ENCODE data around the gene BCL7C.
"Not testable (repeated sequence)": the region's sequence is repeated elsewhere in the genome, so short reads cannot be mapped to it uniquely, and the experiment has no call there.

Gene BCL7C

DNA sequence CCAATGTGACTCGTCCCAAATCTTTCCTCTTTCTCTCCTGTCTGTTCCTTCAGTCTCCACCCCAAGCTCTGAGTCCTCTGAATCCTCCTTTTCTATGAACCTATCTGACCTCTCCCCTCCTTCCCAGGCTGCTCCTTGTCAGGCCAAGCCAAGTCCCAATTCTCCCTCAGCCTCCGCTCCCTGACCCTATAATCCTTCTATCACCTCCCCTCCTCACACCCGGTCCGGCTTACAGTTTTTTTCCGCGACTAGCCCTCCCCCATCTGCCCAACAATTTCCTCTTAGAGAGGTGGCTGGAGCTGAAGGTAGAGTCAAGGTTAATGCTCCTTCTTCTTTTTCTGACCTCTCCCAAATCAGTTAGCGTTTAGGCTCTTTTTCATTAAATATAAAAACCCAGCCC lies 33.1 kb downstream of the BCL7C start:
- DNase-seq: not testable (repeated sequence)

DNA sequence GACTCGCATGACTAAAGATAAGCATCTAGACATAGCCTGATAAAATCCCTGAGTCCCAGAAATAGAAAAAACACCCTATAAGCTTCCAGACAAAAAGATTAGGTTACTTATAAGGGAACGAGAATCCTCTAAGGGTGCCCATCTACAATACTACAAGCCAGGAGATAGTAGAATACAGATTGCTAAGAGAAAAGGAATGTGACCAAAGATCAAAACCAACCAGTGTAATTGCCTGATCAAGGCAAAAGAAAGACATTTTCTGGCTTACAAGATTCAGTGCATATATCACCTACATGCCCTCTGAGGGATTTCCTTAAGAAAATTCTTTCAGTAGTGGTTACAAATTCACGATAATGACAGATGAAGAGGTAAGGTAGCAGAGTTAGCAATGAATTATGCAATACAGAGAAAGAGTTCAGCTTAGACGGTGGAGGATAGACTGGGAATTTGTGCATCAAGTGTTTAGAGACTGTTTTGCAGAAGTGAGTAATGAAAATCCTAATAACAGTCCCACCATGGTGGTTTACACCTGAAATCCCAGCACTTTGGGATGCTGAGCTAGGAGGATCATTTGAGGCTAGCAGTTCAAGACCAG lies 35.0 kb downstream of the BCL7C start:
- no peak for DNase-seq

DNA sequence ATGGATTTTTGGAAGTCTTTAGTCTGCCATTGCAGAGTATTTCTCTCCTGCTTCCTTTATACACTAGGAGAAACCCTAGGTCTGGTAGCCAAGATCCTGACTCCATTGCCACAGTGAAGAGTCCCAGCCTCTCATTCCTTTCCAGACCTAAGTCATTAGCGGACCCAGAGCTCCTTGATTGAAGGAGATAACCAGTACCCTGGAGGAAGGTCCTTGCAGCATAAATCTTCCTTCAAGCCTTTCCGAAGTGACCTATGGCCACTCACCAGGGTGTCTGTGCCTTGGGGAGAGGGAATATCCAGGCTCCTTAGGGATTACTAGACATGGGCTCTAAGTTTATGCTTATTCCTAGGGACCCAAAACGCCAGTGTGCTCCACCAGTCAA lies 35.8 kb downstream of the BCL7C start:
- no peak for DNase-seq

DNA sequence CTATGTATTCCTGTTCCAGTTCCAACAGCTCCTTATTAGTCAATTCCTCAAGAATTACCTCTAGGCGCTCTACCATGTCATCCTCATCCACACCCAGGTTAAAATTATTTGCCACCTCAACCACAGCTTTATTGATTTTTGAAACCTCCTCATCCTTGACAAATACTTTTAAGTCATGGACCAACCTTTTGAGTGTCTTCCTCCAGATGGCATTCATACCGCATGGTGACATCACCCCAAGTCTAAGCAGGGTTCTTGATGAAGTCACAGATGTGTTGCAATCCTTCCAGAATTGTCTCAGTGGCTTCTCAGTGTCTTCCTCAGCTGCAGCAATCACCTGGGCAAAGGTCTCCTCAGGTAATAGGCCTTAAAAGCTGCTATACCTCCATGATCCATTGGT lies 40.1 kb downstream of the BCL7C start:
- DNase-seq: no peak

DNA sequence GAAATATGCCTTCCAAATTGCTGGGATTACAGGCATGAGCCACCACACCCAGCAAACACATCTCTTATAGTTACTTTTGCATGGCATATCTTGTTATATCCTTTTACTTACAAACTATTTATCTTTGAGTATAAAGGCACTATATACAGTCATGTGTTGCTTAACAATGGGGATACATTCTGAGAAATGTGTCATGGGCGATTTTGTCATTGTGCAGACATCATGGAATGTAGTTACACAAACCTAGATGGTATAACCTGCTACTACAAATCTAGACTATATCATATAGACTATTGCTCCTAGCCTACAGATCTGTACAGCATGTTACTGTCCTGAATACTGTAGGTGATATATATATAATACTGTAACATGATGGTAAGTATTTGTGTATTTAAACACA lies 43.6 kb downstream of the BCL7C start:
- no peak for DNase-seq

DNA sequence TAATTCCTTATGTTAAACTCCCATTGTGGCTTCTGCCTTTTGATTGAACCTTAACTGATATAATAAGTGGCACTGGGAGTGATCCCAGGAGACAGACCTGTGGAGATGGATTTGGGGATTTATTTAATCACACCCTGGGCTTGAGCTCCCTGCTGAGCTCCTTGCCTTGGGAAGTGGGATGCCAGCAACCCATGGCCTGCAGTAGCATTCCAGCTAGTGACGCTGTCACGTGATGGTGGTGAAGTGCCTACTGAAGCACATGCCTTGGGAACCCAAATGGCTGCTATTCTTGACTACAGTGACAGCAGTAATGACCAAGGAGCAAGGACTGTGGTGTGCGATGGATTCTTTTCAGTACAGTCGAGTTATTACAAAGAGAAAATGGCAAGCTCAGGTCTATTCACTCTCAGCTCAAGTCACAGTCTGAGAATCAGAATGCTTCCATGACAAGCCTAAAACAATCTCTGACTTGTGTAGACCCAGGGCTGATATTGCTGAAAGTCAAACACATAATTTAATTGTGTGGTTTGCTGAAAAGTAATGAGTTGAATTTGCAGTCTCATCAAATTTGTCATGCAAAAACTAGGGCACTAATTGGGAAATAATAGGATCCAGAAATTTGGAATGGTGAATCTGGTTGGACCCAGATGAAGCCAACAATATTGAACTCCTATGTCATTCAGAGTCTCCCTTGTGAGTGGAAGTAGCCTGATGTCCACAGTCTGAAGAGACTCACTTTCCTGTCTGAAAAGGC lies 47.1 kb downstream of the BCL7C start:
- no peak for DNase-seq

DNA sequence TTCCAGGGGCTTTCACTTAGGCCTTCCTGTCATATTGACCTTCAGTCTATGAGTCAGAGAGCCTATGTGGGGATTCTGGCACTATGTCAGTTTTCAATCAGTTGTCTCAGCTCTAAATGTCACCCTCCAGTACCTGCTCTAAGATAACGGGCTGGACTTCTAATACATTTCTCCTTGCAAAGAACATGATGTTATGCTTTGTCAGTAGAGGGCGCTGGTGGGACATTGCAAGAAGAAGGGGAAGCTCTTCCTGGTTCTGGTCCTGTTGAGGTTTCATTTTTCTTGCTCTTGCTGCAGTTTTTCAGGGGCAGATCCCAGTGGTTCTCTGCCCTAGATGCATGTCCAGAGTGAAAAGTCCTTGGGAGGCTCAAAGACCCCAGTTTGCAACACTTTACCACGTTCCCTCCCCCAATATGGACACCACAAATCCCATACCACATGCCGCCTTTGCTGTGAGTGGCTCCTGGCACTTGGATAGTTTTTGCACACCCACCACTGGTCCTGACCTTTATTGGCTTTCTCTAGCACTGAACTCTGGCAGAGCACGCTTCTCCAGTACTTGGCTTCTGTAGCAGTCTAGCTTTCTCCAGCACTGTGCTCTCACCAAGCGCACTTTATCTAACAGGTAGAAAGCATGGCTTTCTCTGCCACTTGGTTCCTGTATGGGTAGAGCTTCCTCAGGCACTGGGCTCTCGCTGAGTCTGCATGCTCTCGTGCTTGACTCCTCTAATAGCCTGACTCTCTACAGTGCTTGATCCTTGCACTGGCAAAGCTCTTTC lies 49.0 kb downstream of the BCL7C start:
- peak; percentile 73 to 92 for DNase-seq

DNA sequence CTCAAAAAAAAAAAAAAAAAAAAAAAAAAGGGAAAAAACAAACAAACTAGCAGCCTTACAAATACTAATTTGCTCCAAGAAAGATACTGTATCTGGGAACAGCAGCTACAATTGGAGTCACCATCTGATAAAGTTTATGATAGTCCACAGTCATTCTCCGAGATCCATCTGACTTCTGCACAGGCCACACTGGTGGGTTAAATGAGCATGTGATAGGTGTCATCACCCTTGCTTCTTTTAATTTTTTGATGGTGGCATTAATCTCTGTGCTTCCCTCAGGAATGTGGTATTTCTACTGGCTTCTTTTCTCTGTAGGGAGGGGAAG lies 49.6 kb downstream of the BCL7C start:
- DNase-seq: no peak

DNA sequence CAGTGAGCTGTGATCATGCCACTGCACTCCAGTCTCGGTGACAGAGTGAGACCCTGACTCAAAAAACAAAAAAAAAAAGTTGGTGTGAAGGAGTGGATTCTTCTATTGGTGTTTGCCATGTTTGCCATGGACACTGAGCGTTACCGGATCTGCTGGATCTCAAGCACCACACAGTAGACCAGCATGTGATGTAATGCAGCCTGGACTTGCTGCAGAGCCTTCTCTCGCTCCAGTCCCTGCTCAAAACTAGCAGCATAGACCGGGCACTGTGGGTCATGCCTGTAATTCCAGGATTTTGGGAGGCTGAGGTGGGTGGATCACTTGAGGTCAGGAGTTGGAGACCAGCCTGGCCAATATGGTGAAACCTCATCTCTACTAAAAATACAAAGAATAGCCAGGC lies 50.4 kb downstream of the BCL7C start:
- DNase-seq: no peak

DNA sequence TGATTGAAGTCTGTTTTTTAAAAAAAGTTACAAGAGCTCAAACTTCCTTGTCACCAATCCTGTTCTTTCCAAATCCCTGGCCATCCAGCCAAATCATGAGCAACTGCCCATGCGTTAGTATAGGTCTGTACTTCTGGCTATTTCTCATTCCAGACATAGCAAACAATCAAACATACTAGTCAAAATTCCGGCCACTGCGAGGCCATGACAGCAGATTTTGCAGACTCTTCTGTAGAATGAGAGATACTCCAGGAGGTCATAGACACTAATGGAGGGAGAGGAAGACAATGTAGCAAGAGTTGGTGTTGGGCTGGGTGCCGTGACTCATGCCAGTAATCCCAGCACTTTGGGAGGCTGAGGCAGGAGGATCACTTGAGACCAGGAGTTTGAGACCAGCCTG lies 50.9 kb downstream of the BCL7C start:
- DNase-seq: no peak

DNA sequence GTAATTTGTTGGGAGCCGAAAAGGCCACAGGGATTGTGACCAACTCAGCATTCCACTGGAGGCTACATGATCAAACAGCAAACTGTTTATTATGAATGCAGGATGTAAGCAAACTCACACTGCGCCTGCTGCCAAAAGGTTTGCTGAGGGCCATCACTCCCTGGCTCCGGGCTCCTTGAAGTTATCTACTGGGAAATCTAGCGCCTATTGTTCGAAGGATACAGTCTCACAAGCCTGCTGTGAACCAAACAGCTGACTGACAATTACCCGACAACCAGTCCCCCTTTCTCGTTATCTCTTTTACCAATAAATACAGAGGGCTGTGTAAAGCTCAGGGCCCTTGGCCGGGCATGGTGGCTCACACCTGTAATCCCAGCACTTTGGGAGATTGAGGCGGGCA lies 52.5 kb downstream of the BCL7C start:
- DNase-seq: no peak

DNA sequence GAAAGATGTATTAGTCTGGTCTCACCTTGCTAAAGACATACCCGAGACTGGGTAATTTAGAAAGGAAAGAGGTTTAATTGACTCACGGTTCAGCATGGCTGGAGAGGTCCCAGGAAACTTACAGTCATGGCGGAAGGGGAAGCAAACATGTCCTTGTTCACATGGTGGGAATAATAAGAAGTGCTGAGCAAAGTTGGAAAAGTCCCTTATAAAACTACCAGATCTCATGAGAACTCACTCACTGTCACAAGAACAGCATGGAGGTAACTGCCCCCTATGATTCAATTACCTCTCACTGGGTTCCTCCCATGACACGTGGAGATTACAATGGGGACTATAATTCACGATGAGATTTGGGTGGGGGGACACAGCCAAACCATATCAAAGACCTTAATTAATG lies 53.3 kb downstream of the BCL7C start:
- no peak for DNase-seq

DNA sequence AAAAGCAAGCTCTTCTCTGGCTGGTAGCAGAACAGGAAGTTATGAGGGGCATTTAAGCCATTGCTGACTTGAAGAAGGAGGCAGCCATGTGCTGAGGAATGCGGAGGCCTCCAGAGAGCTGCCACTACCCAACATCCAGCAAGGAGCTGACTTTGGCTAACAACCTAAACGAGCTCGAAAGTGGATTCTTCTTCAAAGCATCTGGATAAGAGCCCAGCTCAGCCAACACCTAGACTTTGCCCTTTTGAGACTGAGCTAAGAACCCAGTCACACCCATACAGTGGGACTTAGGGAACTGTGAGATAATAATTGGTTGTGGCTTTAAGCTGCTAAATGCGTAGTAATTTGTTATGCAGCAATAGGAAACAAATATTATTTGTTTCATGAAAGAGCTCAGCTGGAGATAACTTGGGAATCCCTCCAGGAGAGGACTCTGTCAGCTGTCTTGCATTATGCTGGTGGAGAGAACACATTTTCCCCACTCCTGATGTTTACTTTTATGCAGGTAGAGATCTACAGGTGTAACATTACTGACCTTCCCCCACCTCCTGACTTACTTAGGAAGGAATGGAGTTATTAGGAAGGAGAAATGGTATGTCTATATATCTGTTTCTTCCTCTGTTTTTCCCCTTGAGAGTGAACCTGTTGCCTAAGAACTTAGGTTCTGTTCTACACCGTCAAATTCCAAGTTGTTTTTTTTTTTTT lies 54.2 kb downstream of the BCL7C start:
- no peak for DNase-seq

DNA sequence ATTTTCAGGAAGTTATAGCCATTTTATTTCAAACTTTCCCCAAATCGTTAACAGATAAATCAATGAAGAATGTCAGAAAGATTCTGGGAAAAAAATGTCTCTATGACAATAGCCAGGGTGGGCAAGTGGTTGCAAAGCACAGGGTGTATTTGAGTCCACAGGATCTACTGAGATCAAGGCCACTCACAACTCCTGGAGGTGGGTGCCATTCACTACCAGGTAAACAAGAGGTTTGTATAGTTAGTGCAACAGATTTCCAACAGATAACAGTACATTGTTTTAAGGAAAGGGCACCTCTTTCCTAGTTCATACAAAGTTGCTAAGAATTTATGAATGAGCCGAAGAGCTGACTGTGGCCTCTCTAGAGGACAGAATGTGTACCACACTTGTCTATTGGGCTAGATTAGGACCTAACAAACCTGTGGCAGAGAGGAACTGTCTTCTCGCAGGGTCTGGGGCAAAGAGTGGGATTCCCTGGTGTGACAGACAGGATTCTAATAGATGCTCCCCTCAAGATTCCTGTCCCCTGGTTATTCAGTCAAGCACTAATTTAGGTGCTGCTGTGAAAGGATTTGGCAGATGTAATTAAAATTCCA lies 54.9 kb downstream of the BCL7C start:
- no peak for DNase-seq

DNA sequence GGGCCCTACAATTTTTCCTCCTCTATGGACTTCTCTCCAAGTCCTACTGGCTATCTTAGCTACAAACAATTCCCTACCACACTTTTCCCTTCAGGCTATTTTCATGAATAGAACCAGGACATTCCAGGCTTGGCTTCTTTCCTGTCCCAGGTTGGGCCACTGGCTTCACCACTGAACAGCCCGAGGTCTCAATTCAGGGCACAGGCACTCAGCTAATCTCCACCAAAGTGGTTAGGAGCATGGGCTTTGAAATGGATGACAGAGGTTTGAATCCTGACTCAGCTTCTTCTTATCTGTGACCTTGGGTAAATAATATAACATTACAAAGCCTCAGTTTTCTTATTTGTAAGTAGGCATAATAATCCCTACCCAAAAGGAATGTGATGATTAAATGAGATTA lies 56.0 kb downstream of the BCL7C start:
- DNase-seq: no peak

Measured in NCI-H526 (cell line).